Hepatocyte (in vitro differentiated cells): Measurements from ENCODE around the gene NRSN2. TPM values are rescaled to one million over a fixed set of nuclear protein-coding genes. Genes with fewer than 3 reads are reported as not detected.

Experiments used
- DNase-seq: peaks from one replicate; pipeline ENCODE4 v3.0.0-alpha.2; 2016; ENCODE audit warnings: low spot score
- H2AFZ ChIP-seq: fragments of 200-600 bp; sonication (generic); 2 replicates; pipeline ENCODE4 v1.6.0; 2016; ENCODE audit warnings: antibody characterized with exemption, mild to moderate bottlenecking
- H3K27ac ChIP-seq: fragments of 200-600 bp; sonication (generic); 2 replicates; pipeline ENCODE4 v1.5.1; 2016; ENCODE audit warnings: mild to moderate bottlenecking
- H3K27me3 ChIP-seq: fragments of 200-600 bp; sonication (generic); 2 replicates; pipeline ENCODE4 v1.6.1; 2016
- H3K36me3 ChIP-seq: fragments of 200-600 bp; sonication (generic); replicated peaks from 2 replicates; pipeline ENCODE4 v1.5.1; 2016; ENCODE audit warnings: low read depth; ENCODE audit not compliant: insufficient read depth
- H3K4me1 ChIP-seq: fragments of 200-600 bp; sonication (generic); 2 replicates; pipeline ENCODE4 v1.5.1; 2016; ENCODE audit warnings: mild to moderate bottlenecking, moderate library complexity; ENCODE audit not compliant: insufficient read depth
- H3K4me2 ChIP-seq: fragments of 200-600 bp; sonication (generic); 2 replicates; pipeline ENCODE4 v1.6.0; 2016
- H3K4me3 ChIP-seq: fragments of 200-600 bp; sonication (generic); 2 replicates; pipeline ENCODE4 v1.5.1; 2016; ENCODE audit warnings: mild to moderate bottlenecking
- H3K79me2 ChIP-seq: fragments of 200-600 bp; sonication (generic); 2 replicates; pipeline ENCODE4 v1.6.0; 2017; ENCODE audit warnings: mild to moderate bottlenecking
- H3K9me2 ChIP-seq: fragments of 200-600 bp; sonication (generic); replicated peaks from 2 replicates; pipeline ENCODE4 v1.6.0; 2017; ENCODE audit warnings: mild to moderate bottlenecking; ENCODE audit not compliant: insufficient read depth
- H3K9me3 ChIP-seq: fragments of 200-600 bp; sonication (generic); 2 replicates; pipeline ENCODE4 v1.5.1; 2016; ENCODE audit warnings: low read depth, mild to moderate bottlenecking
- H4K20me1 ChIP-seq: fragments of 200-600 bp; sonication (generic); 2 replicates; pipeline ENCODE4 v1.6.0; 2016; ENCODE audit warnings: mild to moderate bottlenecking; ENCODE audit not compliant: insufficient read depth, poor library complexity, severe bottlenecking
- CTCF ChIP-seq: fragments of 200-600 bp; sonication (generic); IDR thresholded peaks from 2 replicates; pipeline ENCODE4 v1.5.1; 2016; ENCODE audit warnings: antibody characterized with exemption, mild to moderate bottlenecking; ENCODE audit not compliant: poor library complexity
- EZH2 ChIP-seq: fragments of 200-600 bp; sonication (generic); IDR thresholded peaks from 2 replicates; pipeline ENCODE4 v1.6.1; 2016; ENCODE audit warnings: antibody characterized with exemption, mild to moderate bottlenecking, borderline replicate concordance
- EZH2phosphoT487 ChIP-seq: fragments of 200-600 bp; sonication (generic); IDR thresholded peaks from one replicate; pipeline ENCODE4 v1.6.1; 2018; ENCODE audit warnings: antibody characterized with exemption, mild to moderate bottlenecking, low read depth, moderate library complexity; ENCODE audit not compliant: unreplicated experiment, severe bottlenecking
- WGBS: methylation state at CpG from one replicate; pipeline ENCODE4 v1.1.6; 2016; ENCODE audit warnings: low lambda C conversion rate; ENCODE audit errors: missing lambda C conversion rate; 5-methylcytosine and 5-hydroxymethylcytosine counted together
- polyA plus RNA-seq: library from polyadenylated mRNA; unstranded; fragments of >200 nt; fragmentation: Nextera tagmentation; extraction: Ambion mirVana; gene quantifications from 2 replicates; pipeline ENCODE4 v1.2.1, GENCODE V29; 2016
- total RNA-seq: library from RNA; depleted of rRNA; stranded (reverse); fragments of >200 nt; gene quantifications from 2 replicates; pipeline ENCODE4 v1.2.3, GENCODE V29; 2014

The NRSN2 gene
- total and polyA plus RNA-seq, 2 experiments from 2014 or later, result 29.8 to 68.1 TPM

GRCh38 chr20:308427-309038 lies 38.4 kb upstream of the NRSN2 start:
- H3K27ac ChIP-seq, result peak overlapping the region; percentile 97
- no peak overlapping the region for H3K4me2 ChIP-seq
- TF ChIP-seq EZH2 (no peak), CTCF (no peak), EZH2phosphoT487 (no peak)

GRCh38 chr20:309306-309840 lies 37.5 kb upstream of the NRSN2 start:
- no peaks in the 10 kb centered on the region for H3K36me3 ChIP-seq
- peak overlapping the region; percentile 80 for H3K4me2 ChIP-seq
- peaks cover 11% of the 10 kb centered on the region for H3K4me1 ChIP-seq
- no peaks in the 10 kb centered on the region for H3K27me3 ChIP-seq
- peak overlapping the region; percentile 15 for H3K4me3 ChIP-seq
- H2AFZ ChIP-seq, result peak overlapping the region; percentile 33
- H3K9me3 ChIP-seq, result no peaks in the 10 kb centered on the region
- TF ChIP-seq CTCF (peak; percentile 28), EZH2phosphoT487 (no peak), EZH2 (no peak)
- H3K79me2 ChIP-seq, result peaks cover 4% of the 10 kb centered on the region
- no peaks in the 10 kb centered on the region for H4K20me1 ChIP-seq
- H3K27ac ChIP-seq, result peak overlapping the region; percentile 97
- no peaks in the 10 kb centered on the region for H3K9me2 ChIP-seq
- DNase-seq, result peak; percentile 45
- WGBS, result 8% methylated on average over 6 of the region's 6 CpGs

More at GRCh38 chr20:308427-309038, 38.4 kb upstream of the NRSN2 start:
- Histone ChIP-seq H3K4me3 (no peak overlapping the region), H3K4me1 (peaks cover 11% of the 10 kb centered on the region), H3K79me2 (peaks cover 4% of the 10 kb centered on the region), H3K9me3 (no peaks in the 10 kb centered on the region), H3K27me3 (no peaks in the 10 kb centered on the region), H4K20me1 (no peaks in the 10 kb centered on the region), H2AFZ (no peak overlapping the region), H3K9me2 (no peaks in the 10 kb centered on the region), H3K36me3 (no peaks in the 10 kb centered on the region)
- DNase-seq, result no peak
- 62% methylated on average over 7 of the region's 7 CpGs for WGBS

- peak overlapping the region; percentile 80 for H3K4me2 ChIP-seq
- peak overlapping the region; percentile 33 for H2AFZ ChIP-seq
- no peaks in the 10 kb centered on the region for H3K9me3 ChIP-seq
- 2% methylated on average over 21 of the region's 31 CpGs for WGBS
- H3K27ac ChIP-seq, result peak overlapping the region; percentile 97
- no peak for TF ChIP-seq EZH2
- no peak for TF ChIP-seq EZH2phosphoT487
- no peak for TF ChIP-seq CTCF
- H3K9me2 ChIP-seq, result no peaks in the 10 kb centered on the region
- H3K27me3 ChIP-seq, result no peaks in the 10 kb centered on the region
- H3K79me2 ChIP-seq, result peaks cover 4% of the 10 kb centered on the region
- H4K20me1 ChIP-seq, result no peaks in the 10 kb centered on the region
- no peaks in the 10 kb centered on the region for H3K36me3 ChIP-seq
- peaks cover 11% of the 10 kb centered on the region for H3K4me1 ChIP-seq
- peak overlapping the region; percentile 15 for H3K4me3 ChIP-seq
- DNase-seq, result peak; percentile 100
These were observed 36.9 kb upstream of the NRSN2 start for GRCh38 chr20:309841-310644.
